ENCODE measurements around the gene TST. TPM values are rescaled to one million over a fixed set of nuclear protein-coding genes. Genes with fewer than 3 reads are reported as not detected.

The TST gene
- total and polyA plus RNA-seq, 7 donors, result 18.4 to 46.9 (median 24.1) TPM

- ATAC-seq, result peak; percentile 79 to 82 (median 80)
- intact Hi-C loops (cut with DNase I), result loop anchor here in 1 of 2 donors (10.0 kb wide), 1 partner anchor 259 kb away; no protein-coding TSS in a partner anchor
- H3K27ac ChIP-seq, result no peak overlapping the region
- DNase-seq, result peak; percentile 52 to 77
- H3K27me3 ChIP-seq (ENCODE audit: insufficient read depth in 3 of 3, low read length in 2 of 3), result peaks cover 0 to 38% (median 0%) of the 10 kb centered on the region in 3 donors
- H3K4me3 ChIP-seq, result no peak overlapping the region
- WGBS, 3 donors, result 24 to 30% (median 25%) methylated on average over 15 to 17 of the region's 17 CpGs
- no peaks in the 10 kb centered on the region for H3K9me3 ChIP-seq
- H3K4me1 ChIP-seq, result no peaks in the 10 kb centered on the region
- TF ChIP-seq CTCF (IDR thresholded peaks at IDR 0.05), result peak; percentile 50
- H3K36me3 ChIP-seq (ENCODE audit: insufficient read depth in 1 of 2, low read depth in 1 of 2), result no peaks in the 10 kb centered on the region
Observed at GRCh38 chr22:37043828-37044538, 24.7 kb upstream of the TST start.

DNA sequence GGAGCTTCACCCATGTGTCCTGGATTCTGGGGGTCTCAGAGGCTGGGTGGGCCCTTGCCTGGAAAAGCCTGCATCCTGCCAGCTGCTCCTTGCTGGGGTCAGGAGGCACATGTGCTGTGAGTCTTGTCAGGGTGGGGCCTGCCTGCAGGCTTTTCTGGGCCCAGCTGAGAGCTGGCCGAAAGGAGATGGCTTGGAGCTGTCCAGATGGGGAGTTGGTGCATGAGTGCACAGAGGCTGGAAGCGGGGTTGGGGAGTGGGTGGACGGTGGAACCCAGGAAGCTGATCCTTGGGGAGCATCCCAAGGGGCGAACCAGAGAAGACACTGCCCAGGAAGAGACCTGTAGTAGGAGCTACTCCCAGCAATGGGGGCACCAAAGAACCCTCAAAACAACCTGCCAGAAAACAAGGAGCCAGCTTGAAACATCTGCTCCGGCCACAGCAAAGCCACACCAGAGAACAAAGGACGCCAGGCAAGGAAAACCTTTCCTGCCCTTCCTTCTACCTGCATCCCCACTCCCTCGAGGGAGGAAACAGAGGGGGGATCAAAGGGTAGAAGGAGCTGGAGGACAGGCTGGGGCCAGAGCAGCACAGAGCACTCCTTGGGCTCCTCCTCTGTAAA, 24.1 kb upstream of the TST start:
- DNase-seq, result no peak
- intact Hi-C loops (cut with DNase I), result loop anchor here in 1 of 2 donors (10.0 kb wide), 1 partner anchor 259 kb away; no protein-coding TSS in a partner anchor
- ATAC-seq, result no peak

DNA sequence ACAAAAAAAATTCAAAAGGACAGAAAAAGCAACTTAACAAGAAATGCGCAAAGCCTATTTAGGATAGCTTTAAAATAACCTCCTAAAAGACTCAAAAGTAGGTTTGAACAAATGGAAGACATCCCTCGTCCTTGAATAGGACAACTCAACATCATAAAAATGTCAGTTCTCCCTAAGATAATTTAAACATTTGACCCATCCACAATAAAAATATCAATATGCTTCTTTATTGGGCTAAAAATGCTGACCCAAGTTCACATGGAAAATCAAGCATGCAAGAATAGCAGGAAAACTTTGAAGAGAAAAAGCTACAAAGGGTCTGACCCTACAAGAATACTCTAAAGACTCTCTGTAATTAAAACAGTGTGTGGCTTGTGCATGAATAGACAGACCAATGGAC, 20.2 kb upstream of the TST start:
- H3K27ac ChIP-seq, result no peak overlapping the region
- intact Hi-C loops (cut with DNase I), result no loop called here
- DNase-seq (no peak), ATAC-seq (no peak)
- H3K36me3 ChIP-seq (ENCODE audit: insufficient read depth in 1 of 2, low read depth in 1 of 2), result no peaks in the 10 kb centered on the region
- TF ChIP-seq CTCF (IDR thresholded peaks at IDR 0.05), result no peak
- WGBS, 3 donors, result 80 to 85% (median 85%) methylated on average over 2 of the region's 2 CpGs
- no peaks in the 10 kb centered on the region for H3K9me3 ChIP-seq
- no peaks in the 10 kb centered on the region for H3K4me1 ChIP-seq
- H3K4me3 ChIP-seq, result no peak overlapping the region
- peaks cover 0 to 56% (median 2%) of the 10 kb centered on the region in 3 donors for H3K27me3 ChIP-seq (ENCODE audit: insufficient read depth in 3 of 3, low read length in 2 of 3)

More for the DNA sequence above, 24.1 kb upstream of the TST start:
- WGBS, 3 donors, result 58 to 62% (median 59%) methylated on average over 7 of the region's 7 CpGs
- H3K4me3 ChIP-seq, result no peak overlapping the region
- no peaks in the 10 kb centered on the region for H3K36me3 ChIP-seq (ENCODE audit: insufficient read depth in 1 of 2, low read depth in 1 of 2)
- peaks cover 0 to 44% (median 0%) of the 10 kb centered on the region in 3 donors for H3K27me3 ChIP-seq (ENCODE audit: insufficient read depth in 3 of 3, low read length in 2 of 3)
- H3K27ac ChIP-seq, result no peak overlapping the region
- H3K9me3 ChIP-seq, result no peaks in the 10 kb centered on the region
- no peak for TF ChIP-seq CTCF (IDR thresholded peaks at IDR 0.05)
- H3K4me1 ChIP-seq, result no peaks in the 10 kb centered on the region

DNA sequence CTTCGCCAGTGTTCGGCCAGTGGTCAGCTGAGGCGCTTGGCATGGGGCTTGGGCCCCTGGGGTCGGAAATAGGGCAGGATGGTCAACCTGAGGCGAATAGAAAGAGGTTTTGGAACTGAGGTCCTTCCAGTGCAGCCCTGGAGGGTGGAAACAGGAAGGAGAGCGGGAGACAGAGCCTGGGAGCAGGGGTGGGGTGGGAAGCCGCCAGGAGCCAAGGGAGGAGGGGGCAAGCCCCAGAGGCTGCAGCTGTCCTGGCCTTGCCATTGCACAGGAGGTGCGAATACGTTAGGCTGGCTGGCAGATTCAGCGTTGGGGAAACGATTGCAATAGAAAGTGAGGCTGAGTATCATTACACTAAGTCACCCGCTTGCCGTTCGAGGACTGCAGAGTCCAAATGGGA, 18.4 kb upstream of the TST start:
- Histone ChIP-seq H3K9me3 (no peaks in the 10 kb centered on the region), H3K27me3 (ENCODE audit: insufficient read depth in 3 of 3, low read length in 2 of 3) (peaks cover 0 to 48% (median 2%) of the 10 kb centered on the region in 3 donors), H3K4me1 (no peaks in the 10 kb centered on the region), H3K27ac (no peak overlapping the region), H3K4me3 (no peak overlapping the region), H3K36me3 (ENCODE audit: insufficient read depth in 1 of 2, low read depth in 1 of 2) (no peaks in the 10 kb centered on the region)
- WGBS, 3 donors, result 33 to 37% (median 35%) methylated on average over 14 of the region's 14 CpGs
- DNase-seq (no peak), ATAC-seq (no peak)
- intact Hi-C loops (cut with DNase I), result no loop called here
- TF ChIP-seq CTCF (IDR thresholded peaks at IDR 0.05), result no peak

Data from psoas muscle (tissue), 8 donors.